ENCODE data around the gene PLXNA3.

Gene PLXNA3

DNA sequence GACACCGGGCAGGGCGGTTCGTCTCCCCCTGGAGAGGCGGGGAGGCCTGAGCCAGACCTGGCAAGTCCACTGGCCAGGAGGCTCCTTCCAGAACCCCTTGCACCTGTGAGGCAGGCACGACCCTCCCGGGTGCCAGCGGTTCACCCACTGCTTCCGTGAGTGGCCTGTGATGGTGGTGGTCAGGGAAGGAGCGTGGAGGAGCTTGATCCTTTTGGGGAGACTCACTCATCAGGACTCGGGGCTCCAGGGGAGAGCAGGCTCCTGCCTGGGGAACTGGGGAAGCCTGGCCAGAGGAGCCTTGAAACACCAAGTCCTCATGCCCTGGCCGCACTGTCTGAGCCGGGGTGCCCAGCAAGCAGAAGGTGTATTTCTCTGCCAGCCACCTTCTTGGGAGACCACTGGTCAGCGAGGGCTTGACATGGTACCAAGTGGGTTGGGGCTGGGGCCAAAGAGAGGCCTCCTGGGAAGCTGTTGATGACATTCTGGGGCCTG is 13.3 kb upstream of the PLXNA3 start:
- H3K36me3 ChIP-seq (ENCODE audit: control insufficient read depth, insufficient read depth, low read length, severe bottlenecking), result peaks cover 27% of the 10 kb centered on the region

DNA sequence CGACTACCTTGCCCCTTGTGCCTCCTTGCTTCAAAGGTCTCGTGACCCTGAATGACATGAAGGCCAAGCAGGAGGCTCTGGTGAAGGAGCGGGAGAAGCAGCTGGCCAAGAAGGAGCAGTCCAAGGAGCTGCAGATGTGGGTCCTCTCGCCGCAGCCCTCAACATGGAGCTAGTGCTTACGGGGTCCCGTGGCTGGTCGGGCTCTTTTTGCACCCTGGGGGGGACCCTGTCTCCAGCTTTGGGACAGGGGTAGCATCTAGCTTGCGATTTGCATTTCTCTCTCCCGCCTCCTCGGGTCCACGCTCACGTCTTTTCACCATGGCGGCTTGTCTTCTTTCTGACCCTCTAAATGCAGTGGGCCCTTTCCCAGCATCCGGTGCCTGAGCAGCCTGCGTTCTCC is 12.3 kb upstream of the PLXNA3 start:
- Histone ChIP-seq H3K4me3 (ENCODE audit: low read length) (peak overlapping the region; percentile 82), H3K9me3 (ENCODE audit: control insufficient read depth, low read length) (no peaks in the 10 kb centered on the region), H3K36me3 (ENCODE audit: control insufficient read depth, insufficient read depth, low read length, severe bottlenecking) (peaks cover 37% of the 10 kb centered on the region), H3K4me1 (ENCODE audit: control insufficient read depth, insufficient read depth, low read length) (peaks cover 13% of the 10 kb centered on the region), H3K27me3 (replicated peaks; ENCODE audit: control insufficient read depth, insufficient read depth, low read length) (no peaks in the 10 kb centered on the region), H3K9ac (ENCODE audit: low read length) (no peak overlapping the region)
- no peak for DNase-seq (ENCODE audit: low read depth)

More for the DNA sequence above, 13.3 kb upstream of the PLXNA3 start:
- peak overlapping the region; percentile 82 for H3K4me3 ChIP-seq (ENCODE audit: low read length)
- peaks cover 13% of the 10 kb centered on the region for H3K4me1 ChIP-seq (ENCODE audit: control insufficient read depth, insufficient read depth, low read length)
- H3K27me3 ChIP-seq (replicated peaks; ENCODE audit: control insufficient read depth, insufficient read depth, low read length), result no peaks in the 10 kb centered on the region
- H3K9me3 ChIP-seq (ENCODE audit: control insufficient read depth, low read length), result no peaks in the 10 kb centered on the region
- DNase-seq (ENCODE audit: low read depth), result no peak
- H3K9ac ChIP-seq (ENCODE audit: low read length), result peak overlapping the region; percentile 92

DNA sequence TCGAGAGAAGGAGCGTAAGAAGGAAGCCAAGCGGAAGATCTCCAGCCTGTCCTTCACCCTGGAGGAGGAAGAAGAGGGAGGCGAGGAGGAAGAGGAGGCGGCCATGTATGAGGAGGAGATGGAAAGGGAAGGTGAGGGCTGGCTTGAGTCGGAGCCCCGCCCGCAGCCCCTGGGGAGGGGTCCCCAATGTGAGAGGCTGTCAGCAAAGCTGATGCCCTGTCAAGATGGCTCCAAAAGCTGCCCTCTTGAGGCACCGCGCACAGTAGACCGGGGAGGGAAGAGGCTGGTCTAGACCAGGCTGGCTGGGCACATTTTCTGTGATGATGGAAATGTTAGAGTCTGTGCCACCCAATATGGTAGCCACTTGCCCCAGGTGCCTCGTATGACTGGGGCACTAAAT is 11.7 kb upstream of the PLXNA3 start:
- Histone ChIP-seq H3K27me3 (replicated peaks; ENCODE audit: control insufficient read depth, insufficient read depth, low read length) (no peaks in the 10 kb centered on the region), H3K36me3 (ENCODE audit: control insufficient read depth, insufficient read depth, low read length, severe bottlenecking) (peaks cover 40% of the 10 kb centered on the region), H3K4me1 (ENCODE audit: control insufficient read depth, insufficient read depth, low read length) (peaks cover 13% of the 10 kb centered on the region), H3K9me3 (ENCODE audit: control insufficient read depth, low read length) (no peaks in the 10 kb centered on the region), H3K9ac (ENCODE audit: low read length) (no peak overlapping the region), H3K4me3 (ENCODE audit: low read length) (no peak overlapping the region)
- DNase-seq (ENCODE audit: low read depth), result no peak

DNA sequence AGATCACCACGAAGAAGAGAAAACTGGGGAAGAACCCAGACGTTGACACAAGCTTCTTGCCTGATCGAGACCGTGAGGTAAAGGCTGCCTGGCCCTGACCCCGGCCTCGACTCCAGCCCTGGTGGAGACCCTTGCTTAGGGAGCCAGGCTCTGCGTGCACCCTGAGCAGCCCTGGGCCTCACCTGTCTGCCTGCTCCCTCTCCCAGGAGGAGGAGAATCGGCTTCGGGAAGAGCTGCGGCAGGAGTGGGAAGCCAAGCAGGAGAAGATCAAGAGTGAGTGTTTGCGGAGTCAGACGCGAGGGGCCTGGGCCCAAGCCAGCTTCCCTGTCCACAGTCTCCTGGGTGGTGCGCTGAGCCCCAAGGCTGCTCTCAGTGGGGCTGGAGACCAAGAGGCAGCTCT is 9.6 kb upstream of the PLXNA3 start:
- H3K4me1 ChIP-seq (ENCODE audit: control insufficient read depth, insufficient read depth, low read length), result peaks cover 13% of the 10 kb centered on the region
- no peak overlapping the region for H3K4me3 ChIP-seq (ENCODE audit: low read length)
- no peak for DNase-seq (ENCODE audit: low read depth)
- H3K36me3 ChIP-seq (ENCODE audit: control insufficient read depth, insufficient read depth, low read length, severe bottlenecking), result peaks cover 41% of the 10 kb centered on the region
- no peaks in the 10 kb centered on the region for H3K9me3 ChIP-seq (ENCODE audit: control insufficient read depth, low read length)
- no peak overlapping the region for H3K9ac ChIP-seq (ENCODE audit: low read length)
- H3K27me3 ChIP-seq (replicated peaks; ENCODE audit: control insufficient read depth, insufficient read depth, low read length), result no peaks in the 10 kb centered on the region

DNA sequence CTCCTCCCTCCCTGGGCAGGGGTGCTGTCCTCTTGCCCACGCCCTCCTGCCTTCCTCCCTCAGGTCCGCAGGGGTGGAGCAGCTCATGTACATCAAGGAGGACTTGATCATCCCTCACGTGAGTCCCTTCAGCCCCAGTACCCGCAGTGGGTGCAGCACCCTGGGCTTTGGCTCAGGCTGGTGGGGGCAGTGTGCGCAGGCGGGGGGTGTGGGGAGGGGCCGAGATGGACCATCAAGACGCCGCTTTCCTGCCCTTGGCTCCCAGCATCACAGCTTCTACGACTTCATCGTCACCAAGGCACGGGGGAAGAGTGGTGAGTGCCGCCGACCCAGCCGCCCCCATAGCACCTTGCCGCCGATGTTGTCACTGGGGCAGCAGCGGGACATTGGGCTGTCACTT is 8.5 kb upstream of the PLXNA3 start:
- H3K4me3 ChIP-seq (ENCODE audit: low read length), result no peak overlapping the region
- H3K4me1 ChIP-seq (ENCODE audit: control insufficient read depth, insufficient read depth, low read length), result peaks cover 13% of the 10 kb centered on the region
- peaks cover 41% of the 10 kb centered on the region for H3K36me3 ChIP-seq (ENCODE audit: control insufficient read depth, insufficient read depth, low read length, severe bottlenecking)
- DNase-seq (ENCODE audit: low read depth), result no peak
- H3K9ac ChIP-seq (ENCODE audit: low read length), result no peak overlapping the region
- no peaks in the 10 kb centered on the region for H3K9me3 ChIP-seq (ENCODE audit: control insufficient read depth, low read length)
- H3K27me3 ChIP-seq (replicated peaks; ENCODE audit: control insufficient read depth, insufficient read depth, low read length), result no peaks in the 10 kb centered on the region

DNA sequence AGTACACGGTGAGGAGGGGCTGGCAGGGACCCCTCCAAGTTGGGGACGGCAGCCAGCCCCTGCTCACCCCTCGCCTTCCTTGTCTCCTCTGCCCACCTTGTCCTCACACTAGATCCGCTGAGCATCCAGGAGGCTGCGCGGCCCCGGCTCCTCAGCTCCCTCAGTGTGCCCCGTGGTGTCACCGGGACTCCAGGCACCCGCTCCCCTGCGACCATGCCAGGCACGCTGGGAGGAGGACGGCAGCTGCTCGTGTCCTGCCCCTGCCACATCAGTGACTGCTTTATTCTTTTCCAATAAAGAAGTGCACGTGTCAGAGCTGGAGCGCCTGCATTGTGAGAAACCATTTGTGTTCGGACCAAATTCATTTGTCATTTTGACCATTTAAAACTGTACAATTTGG is 7.8 kb upstream of the PLXNA3 start:
- Histone ChIP-seq H3K9ac (ENCODE audit: low read length) (no peak overlapping the region), H3K4me3 (ENCODE audit: low read length) (no peak overlapping the region), H3K4me1 (ENCODE audit: control insufficient read depth, insufficient read depth, low read length) (peaks cover 7% of the 10 kb centered on the region), H3K27me3 (replicated peaks; ENCODE audit: control insufficient read depth, insufficient read depth, low read length) (no peaks in the 10 kb centered on the region), H3K9me3 (ENCODE audit: control insufficient read depth, low read length) (no peaks in the 10 kb centered on the region), H3K36me3 (ENCODE audit: control insufficient read depth, insufficient read depth, low read length, severe bottlenecking) (peaks cover 41% of the 10 kb centered on the region)
- no peak for DNase-seq (ENCODE audit: low read depth)

DNA sequence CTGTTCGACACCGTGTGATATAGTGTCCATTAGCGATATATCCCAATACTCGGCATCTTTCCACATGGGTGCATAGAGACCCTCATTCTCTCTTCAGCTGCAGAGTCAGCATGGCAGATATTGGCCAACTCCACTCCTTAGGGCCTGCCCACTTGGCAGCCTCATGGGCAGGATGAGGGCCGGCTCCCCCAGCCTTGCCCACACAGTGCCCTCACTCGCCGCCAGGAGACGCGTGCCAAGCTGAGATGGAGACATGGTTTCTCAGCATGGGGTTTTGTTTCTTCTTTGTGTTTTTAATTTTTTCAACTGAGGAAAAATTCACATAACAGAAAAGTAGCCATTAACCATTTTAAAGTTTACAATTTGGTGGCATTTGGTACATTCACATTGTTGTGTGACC is 5.3 kb upstream of the PLXNA3 start:
- no peaks in the 10 kb centered on the region for H3K27me3 ChIP-seq (replicated peaks; ENCODE audit: control insufficient read depth, insufficient read depth, low read length)
- no peak overlapping the region for H3K9ac ChIP-seq (ENCODE audit: low read length)
- no peaks in the 10 kb centered on the region for H3K9me3 ChIP-seq (ENCODE audit: control insufficient read depth, low read length)
- no peak overlapping the region for H3K4me3 ChIP-seq (ENCODE audit: low read length)
- H3K4me1 ChIP-seq (ENCODE audit: control insufficient read depth, insufficient read depth, low read length), result no peaks in the 10 kb centered on the region
- H3K36me3 ChIP-seq (ENCODE audit: control insufficient read depth, insufficient read depth, low read length, severe bottlenecking), result peaks cover 37% of the 10 kb centered on the region
- no peak for DNase-seq (ENCODE audit: low read depth)

DNA sequence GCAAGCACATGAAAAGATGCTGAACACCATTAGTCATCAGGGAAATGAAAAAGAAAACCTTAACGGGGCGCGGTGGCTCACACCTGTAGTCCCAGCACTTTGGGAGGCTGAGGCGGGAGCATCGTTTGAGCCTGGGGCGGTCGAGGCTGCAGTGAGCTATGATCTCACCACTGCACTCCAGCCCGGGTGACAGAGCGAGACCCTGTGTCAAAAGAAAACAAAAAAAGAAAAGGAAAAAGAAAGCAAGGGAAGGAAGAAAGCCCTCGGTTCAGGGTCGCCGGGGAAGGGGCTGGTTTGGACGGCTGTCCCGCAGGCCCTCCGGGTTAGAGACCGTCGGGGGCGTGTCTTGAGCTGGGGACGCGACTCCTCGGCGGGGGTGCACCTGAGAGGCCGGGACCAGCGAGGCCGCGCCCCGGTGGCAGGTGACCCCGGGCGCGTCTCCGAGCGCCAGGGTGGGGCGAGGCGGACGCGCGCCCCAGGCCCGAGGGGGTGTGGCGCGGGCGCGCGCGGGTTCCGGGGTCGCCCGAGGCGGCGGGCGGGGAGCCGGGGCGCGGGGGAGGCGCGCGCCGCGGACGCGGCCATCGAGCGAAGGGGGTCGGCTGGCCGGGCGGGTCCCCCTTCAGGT is 478 bp upstream of the PLXNA3 start:
- Histone ChIP-seq H3K4me3 (ENCODE audit: low read length) (peak overlapping the region; percentile 78), H3K4me1 (ENCODE audit: control insufficient read depth, insufficient read depth, low read length) (no peaks in the 10 kb centered on the region), H3K27me3 (replicated peaks; ENCODE audit: control insufficient read depth, insufficient read depth, low read length) (no peaks in the 10 kb centered on the region), H3K9me3 (ENCODE audit: control insufficient read depth, low read length) (no peaks in the 10 kb centered on the region), H3K36me3 (ENCODE audit: control insufficient read depth, insufficient read depth, low read length, severe bottlenecking) (peaks cover 21% of the 10 kb centered on the region), H3K9ac (ENCODE audit: low read length) (peak overlapping the region; percentile 90)
- DNase-seq (ENCODE audit: low read depth), result peak; percentile 58

DNA sequence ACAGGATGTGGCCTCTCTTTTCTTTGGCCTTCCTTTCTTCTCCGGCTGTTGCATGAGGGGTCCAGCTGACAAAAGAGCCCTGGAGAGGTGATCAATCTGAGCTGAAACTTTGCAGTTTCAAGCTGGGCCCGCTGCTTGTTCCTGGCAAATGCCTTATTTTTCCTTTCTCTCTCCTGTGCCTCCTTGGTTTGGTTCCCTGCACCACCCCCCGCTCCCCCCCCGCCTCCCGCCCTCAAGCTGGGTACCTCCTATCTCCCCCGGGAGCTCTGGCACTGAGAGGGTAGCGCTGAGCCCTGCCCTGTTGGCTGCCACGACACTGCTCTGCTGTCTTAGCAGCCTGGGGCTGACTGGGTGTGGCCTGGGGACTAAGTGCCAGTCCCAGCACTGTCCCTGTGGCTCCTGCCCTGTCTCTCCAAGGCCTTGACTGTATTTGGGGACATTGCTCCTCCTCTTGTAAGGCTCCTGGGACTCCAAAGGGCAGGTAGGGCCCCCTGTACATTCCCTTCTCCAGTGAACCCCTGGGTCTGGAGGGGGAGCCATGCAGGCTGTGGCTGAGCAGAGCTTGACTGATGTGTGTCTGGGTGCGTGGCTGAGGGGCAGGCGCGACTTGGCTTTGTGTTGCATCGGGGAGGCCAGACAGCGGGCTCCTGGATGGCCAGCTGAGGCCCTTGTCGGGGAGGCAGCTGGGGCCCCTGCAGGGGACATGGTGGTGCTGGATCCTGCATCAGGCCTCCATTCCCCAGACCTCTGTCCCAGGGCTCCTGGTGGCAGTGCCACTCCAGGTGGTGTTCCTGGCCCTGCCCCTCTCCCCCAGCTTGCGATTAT is 1.1 kb downstream of the PLXNA3 start:
- DNase-seq (ENCODE audit: low read depth), result peak; percentile 56
- Histone ChIP-seq H3K36me3 (ENCODE audit: control insufficient read depth, insufficient read depth, low read length, severe bottlenecking) (peaks cover 28% of the 10 kb centered on the region), H3K9me3 (ENCODE audit: control insufficient read depth, low read length) (no peaks in the 10 kb centered on the region), H3K4me3 (ENCODE audit: low read length) (peak overlapping the region; percentile 84), H3K27me3 (replicated peaks; ENCODE audit: control insufficient read depth, insufficient read depth, low read length) (no peaks in the 10 kb centered on the region), H3K4me1 (ENCODE audit: control insufficient read depth, insufficient read depth, low read length) (no peaks in the 10 kb centered on the region), H3K9ac (ENCODE audit: low read length) (peak overlapping the region; percentile 90)

DNA sequence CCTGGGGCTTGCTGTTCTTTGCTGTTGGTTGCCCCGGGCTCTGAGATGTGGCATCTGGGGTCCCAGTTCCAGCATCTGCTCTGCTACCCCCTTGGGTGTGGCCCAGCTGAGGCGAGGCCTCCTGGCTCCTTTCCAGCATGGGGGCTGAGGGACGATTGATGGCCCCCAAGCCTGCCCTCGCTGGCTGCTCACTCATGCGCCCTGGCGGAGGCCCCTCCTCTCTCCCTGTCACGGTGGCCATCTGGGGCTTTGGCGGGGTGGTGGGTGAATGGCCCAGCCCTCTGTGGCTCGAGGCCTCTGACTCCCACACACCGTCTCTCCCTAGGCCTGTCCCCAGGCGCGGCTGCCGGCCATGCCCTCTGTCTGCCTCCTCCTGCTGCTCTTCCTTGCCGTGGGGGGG is 1.8 kb downstream of the PLXNA3 start:
- Histone ChIP-seq H3K4me3 (ENCODE audit: low read length) (peak overlapping the region; percentile 84), H3K27me3 (replicated peaks; ENCODE audit: control insufficient read depth, insufficient read depth, low read length) (no peaks in the 10 kb centered on the region), H3K9ac (ENCODE audit: low read length) (peak overlapping the region; percentile 64), H3K36me3 (ENCODE audit: control insufficient read depth, insufficient read depth, low read length, severe bottlenecking) (peaks cover 32% of the 10 kb centered on the region), H3K9me3 (ENCODE audit: control insufficient read depth, low read length) (no peaks in the 10 kb centered on the region), H3K4me1 (ENCODE audit: control insufficient read depth, insufficient read depth, low read length) (no peaks in the 10 kb centered on the region)
- peak; percentile 31 for DNase-seq (ENCODE audit: low read depth)

DNA sequence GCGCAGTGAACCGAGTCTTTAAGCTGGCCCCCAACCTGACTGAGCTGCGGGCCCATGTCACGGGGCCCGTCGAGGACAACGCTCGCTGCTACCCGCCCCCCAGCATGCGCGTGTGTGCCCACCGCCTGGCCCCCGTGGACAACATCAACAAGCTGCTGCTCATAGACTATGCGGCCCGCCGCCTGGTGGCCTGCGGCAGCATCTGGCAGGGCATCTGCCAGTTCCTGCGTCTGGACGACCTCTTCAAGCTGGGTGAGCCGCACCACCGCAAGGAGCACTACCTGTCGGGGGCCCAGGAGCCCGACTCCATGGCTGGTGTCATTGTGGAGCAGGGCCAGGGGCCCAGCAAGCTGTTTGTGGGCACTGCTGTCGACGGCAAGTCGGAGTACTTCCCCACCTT is 2.2 kb downstream of the PLXNA3 start:
- no peak for DNase-seq (ENCODE audit: low read depth)
- Histone ChIP-seq H3K36me3 (ENCODE audit: control insufficient read depth, insufficient read depth, low read length, severe bottlenecking) (peaks cover 35% of the 10 kb centered on the region), H3K27me3 (replicated peaks; ENCODE audit: control insufficient read depth, insufficient read depth, low read length) (no peaks in the 10 kb centered on the region), H3K9ac (ENCODE audit: low read length) (peak overlapping the region; percentile 64), H3K4me1 (ENCODE audit: control insufficient read depth, insufficient read depth, low read length) (no peaks in the 10 kb centered on the region), H3K4me3 (ENCODE audit: low read length) (peak overlapping the region; percentile 84), H3K9me3 (ENCODE audit: control insufficient read depth, low read length) (no peaks in the 10 kb centered on the region)
